Right lobe of liver (tissue), 4 donors: ENCODE data around the gene TMEM79.

Experiments
- POLR2A ChIP-seq: fragments of 450-650 bp; IDR thresholded peaks from one replicate; pipeline ENCODE4 v1.6.1; 2017; ENCODE audit warnings: antibody characterized with exemption, mild to moderate bottlenecking
- TF ChIP-seq, protein P1 (sequence below), 4 donors: fragments of 200-600 bp in 3 of 4; fragments of 450-650 bp in 1 of 4; IDR thresholded peaks; one replicate each; pipeline versions ENCODE4 v1.5.1 to v1.8.0; 2016 to 2022; ENCODE audit warnings: antibody characterized with exemption in 4 of 4, mild to moderate bottlenecking in 2 of 4
- donor health status: DM: no; HTN: no; CAD: no.
- donor health status: DM: no; HTN: no; CAD: no.
- donor health status: DM: no; HTN: yes; CAD: no.

GRCh38 chr1:156244712-156245111 lies 39.4 kb upstream of the TMEM79 start:
- TF ChIP-seq POLR2A: no peak
- TF ChIP-seq, protein P1, sequence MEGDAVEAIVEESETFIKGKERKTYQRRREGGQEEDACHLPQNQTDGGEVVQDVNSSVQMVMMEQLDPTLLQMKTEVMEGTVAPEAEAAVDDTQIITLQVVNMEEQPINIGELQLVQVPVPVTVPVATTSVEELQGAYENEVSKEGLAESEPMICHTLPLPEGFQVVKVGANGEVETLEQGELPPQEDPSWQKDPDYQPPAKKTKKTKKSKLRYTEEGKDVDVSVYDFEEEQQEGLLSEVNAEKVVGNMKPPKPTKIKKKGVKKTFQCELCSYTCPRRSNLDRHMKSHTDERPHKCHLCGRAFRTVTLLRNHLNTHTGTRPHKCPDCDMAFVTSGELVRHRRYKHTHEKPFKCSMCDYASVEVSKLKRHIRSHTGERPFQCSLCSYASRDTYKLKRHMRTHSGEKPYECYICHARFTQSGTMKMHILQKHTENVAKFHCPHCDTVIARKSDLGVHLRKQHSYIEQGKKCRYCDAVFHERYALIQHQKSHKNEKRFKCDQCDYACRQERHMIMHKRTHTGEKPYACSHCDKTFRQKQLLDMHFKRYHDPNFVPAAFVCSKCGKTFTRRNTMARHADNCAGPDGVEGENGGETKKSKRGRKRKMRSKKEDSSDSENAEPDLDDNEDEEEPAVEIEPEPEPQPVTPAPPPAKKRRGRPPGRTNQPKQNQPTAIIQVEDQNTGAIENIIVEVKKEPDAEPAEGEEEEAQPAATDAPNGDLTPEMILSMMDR (IDR thresholded peaks at IDR 0.05): no peak
